ENCODE results near the gene NOVA2. TPM values are rescaled to one million over a fixed set of nuclear protein-coding genes. Genes with fewer than 3 reads are reported as not detected.

The NOVA2 gene
- total and polyA plus RNA-seq, 9 of the 15 experiments (the other 6 are each of a cell fraction or from before 2014, with no cell fraction given), result not detected

DNA sequence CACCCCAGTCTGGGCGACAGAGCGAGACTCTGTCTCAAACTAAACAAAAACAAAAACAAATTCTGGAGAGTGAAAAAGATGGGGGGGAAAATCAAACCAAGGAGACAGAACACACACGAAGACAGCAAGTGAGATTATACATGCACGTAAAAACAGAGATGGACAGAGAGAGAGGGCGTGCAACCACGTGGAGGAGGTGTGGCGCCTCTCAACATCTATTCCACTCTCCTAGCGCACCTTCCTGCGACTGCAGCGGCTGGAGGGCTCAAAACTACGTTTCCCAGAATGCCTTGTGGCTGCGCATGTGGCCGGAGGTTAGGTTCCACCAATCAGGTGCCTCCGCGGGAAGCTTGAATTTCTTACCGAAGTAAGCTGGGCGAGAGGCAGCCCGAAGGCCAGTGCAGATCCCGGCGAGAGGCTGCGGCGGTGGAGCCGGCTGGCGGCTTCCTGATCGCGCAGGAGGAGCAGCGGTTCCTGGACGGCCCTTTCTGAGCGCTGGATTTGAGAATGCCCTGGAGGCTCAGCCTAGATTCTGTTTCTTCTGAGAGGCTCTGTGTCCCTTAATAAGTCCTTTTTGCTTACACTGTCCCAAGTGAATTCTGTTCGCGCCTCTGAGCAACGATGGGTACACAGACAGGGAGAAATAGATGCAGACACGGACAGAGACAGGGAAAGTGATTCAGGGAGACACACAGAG lies 46.0 kb downstream of the NOVA2 start (continued):
- TF ChIP-seq SP1 (CRISPR knock-in tag; IDR thresholded peaks at IDR 0.05) (peak; percentile 60; the same call in 1 of the 2 replicates), ZNF140 (CRISPR knock-in tag; IDR thresholded peaks at IDR 0.05) (no peak), ZBTB17 (CRISPR knock-in tag; IDR thresholded peaks at IDR 0.05) (no peak), ZSCAN29 (IDR thresholded peaks at IDR 0.05) (no peak), TBP (optimal IDR thresholded peaks at IDR 0.05; ENCODE audit: low read depth, low read length) (peak; percentile 79), ZNF696 (CRISPR knock-in tag; conservative IDR thresholded peaks at IDR 0.05) (no peak), HNRNPLL (IDR thresholded peaks at IDR 0.05; ENCODE audit: low read depth, low read length, poor library complexity, severe bottlenecking) (peak; percentile 94), SIX5 (IDR thresholded peaks at IDR 0.05; ENCODE audit: borderline replicate concordance in 1 of 2, insufficient read depth in 1 of 2, low read depth in 1 of 2, low read length in 2 of 2) (peak; percentile 89 to 90), CTCFL (IDR thresholded peaks at IDR 0.05; ENCODE audit: borderline replicate concordance, insufficient read depth, low read depth, low read length, poor library complexity, severe bottlenecking) (no peak), SUPT5H (IDR thresholded peaks at IDR 0.05) (peak; percentile 73), ZNF449 (CRISPR knock-in tag; IDR thresholded peaks at IDR 0.05) (no peak), YY1 (IDR thresholded peaks at IDR 0.05; ENCODE audit: borderline replicate concordance in 1 of 3, control insufficient read depth in 1 of 3, extremely low read depth in 1 of 3, insufficient read depth in 3 of 3, insufficient read length in 1 of 3, insufficient replicate concordance in 2 of 3, low read depth in 1 of 3, low read length in 2 of 3) (peak in 1 of 3 experiments; percentile 52), MAZ (CRISPR knock-in tag; conservative IDR thresholded peaks at IDR 0.05 in 1 of 2, IDR thresholded peaks at IDR 0.05 in 1 of 2) (0 out of 4 replicates have a peak, but pooled peaks of 1 of the 2 experiments have one; percentile 45)
- TF ChIP-seq, protein P1, sequence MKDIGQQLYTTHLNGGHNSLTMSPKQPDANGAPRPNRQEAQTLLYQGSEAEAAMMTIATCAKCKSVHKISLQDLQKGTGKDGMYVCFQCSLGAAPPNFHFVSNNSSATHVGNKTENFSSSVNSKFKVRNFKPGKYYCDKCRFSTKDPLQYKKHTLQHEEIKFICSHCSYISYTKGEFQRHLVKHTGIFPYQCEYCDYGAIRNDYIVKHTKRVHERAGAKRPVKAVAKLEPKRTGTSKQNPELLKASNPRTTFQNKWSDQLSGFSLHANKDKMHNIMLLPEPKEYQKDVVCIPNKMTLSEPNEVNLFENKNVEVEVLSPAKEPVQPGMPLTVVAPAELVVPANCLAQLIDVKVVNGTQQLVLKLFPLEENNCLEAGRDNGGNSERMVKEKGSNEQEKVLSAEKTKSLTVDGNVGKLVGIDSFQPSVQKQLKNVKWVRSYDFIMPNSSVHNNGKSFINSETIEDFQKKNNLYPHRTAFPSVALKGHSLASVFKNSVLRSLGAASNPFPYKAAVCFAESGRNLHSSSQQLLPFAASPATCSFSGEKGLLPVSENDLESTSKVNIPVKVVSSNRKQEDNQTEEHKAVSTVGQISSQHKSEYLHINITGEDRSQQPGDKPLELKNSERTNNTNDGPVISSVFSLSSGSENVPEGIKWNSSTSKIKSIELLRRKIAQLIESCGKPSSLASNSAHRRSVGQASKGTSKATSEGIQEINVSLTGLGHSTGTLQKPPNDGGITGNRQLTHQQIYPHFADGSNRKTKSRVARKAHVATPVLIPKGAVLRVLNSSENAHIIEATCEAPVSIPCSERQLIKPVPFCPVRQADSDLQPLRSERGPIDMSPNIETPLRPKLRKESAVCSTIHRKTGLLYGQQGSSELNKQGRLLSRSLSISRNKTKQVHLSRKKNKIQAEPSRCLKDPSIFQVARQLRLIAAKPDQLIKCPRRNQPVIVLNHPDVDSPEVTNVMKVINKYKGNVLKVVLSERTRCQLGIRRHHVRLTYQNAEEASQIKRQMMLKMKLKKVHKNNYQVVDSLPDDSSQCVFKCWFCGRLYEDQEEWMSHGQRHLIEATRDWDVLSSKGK (CRISPR knock-in tag; IDR thresholded peaks at IDR 0.05), result no peak
- TF ChIP-seq, protein P2, sequence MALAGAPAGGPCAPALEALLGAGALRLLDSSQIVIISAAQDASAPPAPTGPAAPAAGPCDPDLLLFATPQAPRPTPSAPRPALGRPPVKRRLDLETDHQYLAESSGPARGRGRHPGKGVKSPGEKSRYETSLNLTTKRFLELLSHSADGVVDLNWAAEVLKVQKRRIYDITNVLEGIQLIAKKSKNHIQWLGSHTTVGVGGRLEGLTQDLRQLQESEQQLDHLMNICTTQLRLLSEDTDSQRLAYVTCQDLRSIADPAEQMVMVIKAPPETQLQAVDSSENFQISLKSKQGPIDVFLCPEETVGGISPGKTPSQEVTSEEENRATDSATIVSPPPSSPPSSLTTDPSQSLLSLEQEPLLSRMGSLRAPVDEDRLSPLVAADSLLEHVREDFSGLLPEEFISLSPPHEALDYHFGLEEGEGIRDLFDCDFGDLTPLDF (CRISPR knock-in tag; IDR thresholded peaks at IDR 0.05), result peak; percentile 93
- TF ChIP-seq, protein P3, sequence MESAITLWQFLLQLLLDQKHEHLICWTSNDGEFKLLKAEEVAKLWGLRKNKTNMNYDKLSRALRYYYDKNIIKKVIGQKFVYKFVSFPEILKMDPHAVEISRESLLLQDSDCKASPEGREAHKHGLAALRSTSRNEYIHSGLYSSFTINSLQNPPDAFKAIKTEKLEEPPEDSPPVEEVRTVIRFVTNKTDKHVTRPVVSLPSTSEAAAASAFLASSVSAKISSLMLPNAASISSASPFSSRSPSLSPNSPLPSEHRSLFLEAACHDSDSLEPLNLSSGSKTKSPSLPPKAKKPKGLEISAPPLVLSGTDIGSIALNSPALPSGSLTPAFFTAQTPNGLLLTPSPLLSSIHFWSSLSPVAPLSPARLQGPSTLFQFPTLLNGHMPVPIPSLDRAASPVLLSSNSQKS (CRISPR knock-in tag; IDR thresholded peaks at IDR 0.05), result no peak
